ENCODE results near the gene COL25A1. TPM values are rescaled to one million over a fixed set of nuclear protein-coding genes. Genes with fewer than 3 reads are reported as not detected.
A peak's percentile ranks its signal among the peaks of the same experiment; 100 is the strongest.

Gene COL25A1
- total RNA-seq, 1 experiment from 2014 or later, result 4.2 TPM

GRCh38 chr4:108787106-108787505, 515.4 kb downstream of the COL25A1 start:
- Histone ChIP-seq H3K4me2 (ENCODE audit: insufficient read depth, insufficient read length, low read length) (no peak overlapping the region), H3T11ph (ENCODE audit: low read length) (no peak overlapping the region), H3K14ac (ENCODE audit: insufficient read depth, low read length) (no peak overlapping the region; the same call in 1 of the 2 replicates), H3K79me2 (ENCODE audit: insufficient read depth, low read length) (no peaks in the 10 kb centered on the region), H2BK20ac (ENCODE audit: low read depth, low read length, poor library complexity, severe bottlenecking) (no peak overlapping the region), H3K9ac (ENCODE audit: extremely low read depth, insufficient read length, low read length) (no peak overlapping the region), H3K27me3 (ENCODE audit: insufficient read depth, low read length) (no peaks in the 10 kb centered on the region), H3K27ac (ENCODE audit: insufficient read length, low read depth, low read length) (no peak overlapping the region), H2BK120ac (ENCODE audit: low read depth, low read length, poor library complexity, severe bottlenecking) (no peak overlapping the region), H3K23ac (ENCODE audit: insufficient read length, low read depth, low read length) (no peak overlapping the region), H3K4ac (ENCODE audit: low read depth, low read length) (no peak overlapping the region), H2AK5ac (ENCODE audit: insufficient read length, low read length) (no peak overlapping the region), H4K5ac (ENCODE audit: insufficient read length, low read depth, low read length) (no peak overlapping the region), H2BK5ac (ENCODE audit: insufficient read length, low read length) (no peak overlapping the region), H2BK12ac (ENCODE audit: insufficient read length, low read depth, low read length) (no peak overlapping the region), H3K56ac (ENCODE audit: insufficient read length, low read depth, low read length) (no peak overlapping the region), H3K9me3 (ENCODE audit: control insufficient read depth, low read depth, low read length) (no peaks in the 10 kb centered on the region), H3K23me2 (ENCODE audit: insufficient read length, low read depth, low read length, poor library complexity, severe bottlenecking) (no peaks in the 10 kb centered on the region), H3K18ac (ENCODE audit: insufficient read length, low read depth, low read length) (no peak overlapping the region), H2BK15ac (ENCODE audit: low read depth, low read length) (no peak overlapping the region), H4K8ac (replicated peaks; ENCODE audit: insufficient read length, low read depth, low read length) (no peak overlapping the region), H4K20me1 (ENCODE audit: control insufficient read depth, insufficient read depth, insufficient read length) (peaks cover 3% of the 10 kb centered on the region), H2AFZ (ENCODE audit: low read length) (no peak overlapping the region), H3K4me1 (ENCODE audit: insufficient read depth, low read length) (no peaks in the 10 kb centered on the region), H4K91ac (ENCODE audit: insufficient read length, low read depth, low read length) (no peak overlapping the region), H3K79me1 (ENCODE audit: insufficient read depth, low read depth, low read length, poor library complexity, severe bottlenecking) (no peaks in the 10 kb centered on the region)
- no CpG with 5 or more reads among the region's 14 CpGs for WGBS (ENCODE audit: extremely low coverage, insufficient read length, low lambda C conversion rate)
- Mint-ChIP-seq H3K27ac (peak overlapping the region in 1 of 3 experiments; percentile 82; a peak in 1 of 7 replicates), H3K4me3 (no peak overlapping the region), H3K9me3 (no peaks in the 10 kb centered on the region), H3K27me3 (ENCODE audit: low read depth) (no peaks in the 10 kb centered on the region; the same call in 1 of the 2 replicates), H3K36me3 (ENCODE audit: insufficient read depth in 1 of 3, low read depth in 3 of 3) (no peaks in the 10 kb centered on the region), H3K4me1 (no peaks in the 10 kb centered on the region)
- DNase-seq, result no peak
- TF ChIP-seq, protein P1, sequence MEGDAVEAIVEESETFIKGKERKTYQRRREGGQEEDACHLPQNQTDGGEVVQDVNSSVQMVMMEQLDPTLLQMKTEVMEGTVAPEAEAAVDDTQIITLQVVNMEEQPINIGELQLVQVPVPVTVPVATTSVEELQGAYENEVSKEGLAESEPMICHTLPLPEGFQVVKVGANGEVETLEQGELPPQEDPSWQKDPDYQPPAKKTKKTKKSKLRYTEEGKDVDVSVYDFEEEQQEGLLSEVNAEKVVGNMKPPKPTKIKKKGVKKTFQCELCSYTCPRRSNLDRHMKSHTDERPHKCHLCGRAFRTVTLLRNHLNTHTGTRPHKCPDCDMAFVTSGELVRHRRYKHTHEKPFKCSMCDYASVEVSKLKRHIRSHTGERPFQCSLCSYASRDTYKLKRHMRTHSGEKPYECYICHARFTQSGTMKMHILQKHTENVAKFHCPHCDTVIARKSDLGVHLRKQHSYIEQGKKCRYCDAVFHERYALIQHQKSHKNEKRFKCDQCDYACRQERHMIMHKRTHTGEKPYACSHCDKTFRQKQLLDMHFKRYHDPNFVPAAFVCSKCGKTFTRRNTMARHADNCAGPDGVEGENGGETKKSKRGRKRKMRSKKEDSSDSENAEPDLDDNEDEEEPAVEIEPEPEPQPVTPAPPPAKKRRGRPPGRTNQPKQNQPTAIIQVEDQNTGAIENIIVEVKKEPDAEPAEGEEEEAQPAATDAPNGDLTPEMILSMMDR (conservative IDR thresholded peaks at IDR 0.05), result no peak
